ENCODE measurements around the gene CAP2.
"Not testable (repeated sequence)": the region's sequence is repeated elsewhere in the genome, so short reads cannot be mapped to it uniquely, and the experiment has no call there.

Gene CAP2

DNA sequence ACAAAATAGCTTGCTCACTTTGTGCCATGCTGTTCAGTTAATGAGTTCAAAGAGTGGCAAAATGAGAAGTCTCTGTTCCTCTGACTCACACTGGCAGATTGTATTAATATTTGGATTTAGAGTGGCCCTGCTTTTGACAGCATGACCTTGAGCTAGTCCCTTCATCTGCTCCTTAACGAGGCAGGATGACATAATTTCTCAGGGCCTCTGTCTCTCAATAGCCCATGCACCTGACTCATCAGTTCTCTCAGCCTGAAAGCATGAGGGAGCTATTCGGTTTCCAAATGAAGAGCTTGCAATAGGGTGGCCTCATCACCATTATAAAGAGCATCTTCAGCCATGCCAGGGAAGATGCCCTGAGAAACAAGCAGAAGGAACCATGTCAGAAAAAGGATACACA lies 38.2 kb downstream of the CAP2 start:
- Histone ChIP-seq H3K9ac (ENCODE audit: low read length in 5 of 5) (no peak overlapping the region), H3K36me3 (ENCODE audit: control insufficient read depth in 5 of 5, insufficient read depth in 5 of 5, low read length in 5 of 5) (peaks cover 3 to 18% (median 9%) of the 10 kb centered on the region in 5 donors), H3K27me3 (ENCODE audit: control insufficient read depth in 5 of 5, insufficient read depth in 4 of 5, low read length in 5 of 5) (no peaks in the 10 kb centered on the region), H3K27ac (ENCODE audit: low read depth, low read length) (no peak overlapping the region), H3K4me3 (ENCODE audit: low read depth in 1 of 5, low read length in 5 of 5) (no peak overlapping the region), H3K9me3 (ENCODE audit: control insufficient read depth in 5 of 5, low read length in 5 of 5) (no peaks in the 10 kb centered on the region), H3K4me1 (ENCODE audit: control insufficient read depth in 5 of 5, insufficient read depth in 5 of 5, low read length in 5 of 5) (no peaks in the 10 kb centered on the region)

DNA sequence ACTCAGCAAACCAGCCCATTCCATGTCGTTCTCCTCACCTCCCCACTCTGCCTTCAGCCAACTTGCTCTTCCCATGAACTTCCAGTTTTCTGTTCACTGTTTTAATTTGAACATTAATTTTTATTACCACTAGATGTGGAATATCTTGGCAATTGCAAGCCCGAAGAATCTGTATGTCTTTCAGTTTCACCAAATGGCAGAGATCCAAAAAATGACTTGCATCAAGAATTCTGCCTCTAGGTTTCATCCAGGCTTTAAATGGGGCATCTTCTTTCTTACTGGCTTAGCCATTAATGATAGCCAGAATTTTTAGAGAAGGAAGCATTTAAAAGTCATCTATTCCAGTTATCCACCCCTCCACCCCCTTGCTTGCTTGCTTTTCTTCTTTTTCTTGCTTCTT lies 39.0 kb downstream of the CAP2 start:
- H3K9me3 ChIP-seq (ENCODE audit: control insufficient read depth in 5 of 5, low read length in 5 of 5) = no peaks in the 10 kb centered on the region
- peaks cover 0 to 14% (median 10%) of the 10 kb centered on the region in 5 donors for H3K36me3 ChIP-seq (ENCODE audit: control insufficient read depth in 5 of 5, insufficient read depth in 5 of 5, low read length in 5 of 5)
- no peaks in the 10 kb centered on the region for H3K27me3 ChIP-seq (ENCODE audit: control insufficient read depth in 5 of 5, insufficient read depth in 4 of 5, low read length in 5 of 5)
- no peaks in the 10 kb centered on the region for H3K4me1 ChIP-seq (ENCODE audit: control insufficient read depth in 5 of 5, insufficient read depth in 5 of 5, low read length in 5 of 5)
- no peak overlapping the region for H3K4me3 ChIP-seq (ENCODE audit: low read depth in 1 of 5, low read length in 5 of 5)
- no peak overlapping the region for H3K9ac ChIP-seq (ENCODE audit: low read length in 5 of 5)
- H3K27ac ChIP-seq (ENCODE audit: low read depth, low read length) = no peak overlapping the region

DNA sequence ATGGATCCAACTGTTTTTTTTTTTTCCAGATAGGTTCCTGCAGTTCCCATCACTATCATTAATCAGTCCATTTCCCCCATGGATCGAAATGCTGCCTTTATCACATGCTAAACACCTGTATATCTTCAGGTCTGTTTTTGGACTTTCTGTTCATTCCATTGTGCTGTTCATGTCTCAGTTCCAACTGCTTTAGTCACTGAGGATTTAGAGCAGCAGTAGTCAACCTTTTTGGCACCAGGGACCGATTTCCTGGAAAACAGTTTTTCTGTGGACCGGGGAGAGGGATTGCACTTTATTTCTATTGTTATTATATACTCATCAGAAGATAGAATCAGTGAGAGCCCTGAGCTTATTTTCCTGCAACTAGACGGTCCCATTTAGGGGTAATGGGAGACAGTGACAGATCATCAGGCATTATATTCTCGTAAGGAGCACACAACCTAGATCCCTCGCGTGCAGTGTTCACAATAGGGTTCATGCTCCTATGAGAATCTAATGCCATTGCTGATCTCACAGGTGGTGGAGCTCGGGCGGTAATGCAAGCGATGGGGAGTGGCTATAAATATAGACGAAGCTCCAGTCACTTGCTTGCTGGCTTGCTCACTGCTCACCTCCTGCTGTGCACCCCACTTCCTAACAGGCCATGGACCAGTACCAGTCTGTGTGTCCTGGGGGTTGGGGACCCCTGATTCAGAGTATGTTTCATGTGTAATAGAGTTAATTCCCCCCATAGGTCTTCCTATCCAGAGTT lies 46.0 kb downstream of the CAP2 start:
- no peak overlapping the region for H3K9ac ChIP-seq (ENCODE audit: low read length in 5 of 5)
- no peak overlapping the region for H3K27ac ChIP-seq (ENCODE audit: low read depth, low read length)
- peaks cover 0 to 5% (median 0%) of the 10 kb centered on the region in 5 donors for H3K36me3 ChIP-seq (ENCODE audit: control insufficient read depth in 5 of 5, insufficient read depth in 5 of 5, low read length in 5 of 5)
- no peaks in the 10 kb centered on the region for H3K27me3 ChIP-seq (ENCODE audit: control insufficient read depth in 5 of 5, insufficient read depth in 4 of 5, low read length in 5 of 5)
- no peak overlapping the region for H3K4me3 ChIP-seq (ENCODE audit: low read depth in 1 of 5, low read length in 5 of 5)
- H3K9me3 ChIP-seq (ENCODE audit: control insufficient read depth in 5 of 5, low read length in 5 of 5) = no peaks in the 10 kb centered on the region
- H3K4me1 ChIP-seq (ENCODE audit: control insufficient read depth in 5 of 5, insufficient read depth in 5 of 5, low read length in 5 of 5) = no peaks in the 10 kb centered on the region

DNA sequence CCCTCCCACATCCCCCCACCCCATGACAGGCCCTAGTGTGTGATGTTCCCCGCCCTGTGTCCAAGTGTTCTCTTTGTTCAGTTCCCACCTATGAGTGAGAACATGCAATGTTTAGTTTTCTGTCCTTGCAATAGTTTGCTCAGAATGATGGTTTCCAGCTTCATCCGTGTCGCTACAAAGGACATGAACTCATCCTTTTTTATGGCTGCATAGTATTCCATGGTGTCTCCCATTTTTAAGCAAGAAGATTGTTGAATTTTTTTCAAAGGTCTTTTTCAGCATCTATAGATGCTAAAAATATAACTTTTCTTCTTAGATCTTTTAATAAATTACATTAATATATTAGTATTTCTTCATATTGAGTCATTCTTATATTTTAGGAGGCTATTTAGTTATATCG lies 47.4 kb downstream of the CAP2 start:
- H3K9ac ChIP-seq (ENCODE audit: low read length in 5 of 5); H3K4me1 ChIP-seq (ENCODE audit: control insufficient read depth in 5 of 5, insufficient read depth in 5 of 5, low read length in 5 of 5); H3K36me3 ChIP-seq (ENCODE audit: control insufficient read depth in 5 of 5, insufficient read depth in 5 of 5, low read length in 5 of 5); H3K27me3 ChIP-seq (ENCODE audit: control insufficient read depth in 5 of 5, insufficient read depth in 4 of 5, low read length in 5 of 5); H3K27ac ChIP-seq (ENCODE audit: low read depth, low read length); H3K4me3 ChIP-seq (ENCODE audit: low read depth in 1 of 5, low read length in 5 of 5); H3K9me3 ChIP-seq (ENCODE audit: control insufficient read depth in 5 of 5, low read length in 5 of 5): not testable (repeated sequence)

DNA sequence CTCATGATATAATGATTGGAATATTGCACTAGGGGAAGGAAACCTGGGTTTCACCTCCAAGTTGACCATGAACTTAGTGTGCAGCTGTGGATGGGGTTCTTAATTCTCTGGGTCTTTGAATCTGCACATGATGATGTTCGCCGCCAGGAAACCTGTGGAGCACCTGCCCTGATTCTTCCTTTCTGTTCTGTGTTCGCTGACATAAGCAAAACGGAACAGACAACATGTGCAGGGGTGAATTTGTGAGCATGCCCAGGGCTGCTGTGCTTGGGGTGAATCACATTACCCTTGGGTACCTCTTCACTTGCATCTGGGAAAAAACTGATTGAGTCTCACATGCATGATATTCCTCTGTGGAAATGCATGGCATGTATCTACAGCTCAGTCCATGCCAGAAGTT lies 48.8 kb downstream of the CAP2 start:
- no peaks in the 10 kb centered on the region for H3K9me3 ChIP-seq (ENCODE audit: control insufficient read depth in 5 of 5, low read length in 5 of 5)
- H3K36me3 ChIP-seq (ENCODE audit: control insufficient read depth in 5 of 5, insufficient read depth in 5 of 5, low read length in 5 of 5) = no peaks in the 10 kb centered on the region
- no peaks in the 10 kb centered on the region for H3K4me1 ChIP-seq (ENCODE audit: control insufficient read depth in 5 of 5, insufficient read depth in 5 of 5, low read length in 5 of 5)
- no peak overlapping the region for H3K27ac ChIP-seq (ENCODE audit: low read depth, low read length)
- no peak overlapping the region for H3K9ac ChIP-seq (ENCODE audit: low read length in 5 of 5)
- no peaks in the 10 kb centered on the region for H3K27me3 ChIP-seq (ENCODE audit: control insufficient read depth in 5 of 5, insufficient read depth in 4 of 5, low read length in 5 of 5)
- no peak overlapping the region for H3K4me3 ChIP-seq (ENCODE audit: low read depth in 1 of 5, low read length in 5 of 5)

DNA sequence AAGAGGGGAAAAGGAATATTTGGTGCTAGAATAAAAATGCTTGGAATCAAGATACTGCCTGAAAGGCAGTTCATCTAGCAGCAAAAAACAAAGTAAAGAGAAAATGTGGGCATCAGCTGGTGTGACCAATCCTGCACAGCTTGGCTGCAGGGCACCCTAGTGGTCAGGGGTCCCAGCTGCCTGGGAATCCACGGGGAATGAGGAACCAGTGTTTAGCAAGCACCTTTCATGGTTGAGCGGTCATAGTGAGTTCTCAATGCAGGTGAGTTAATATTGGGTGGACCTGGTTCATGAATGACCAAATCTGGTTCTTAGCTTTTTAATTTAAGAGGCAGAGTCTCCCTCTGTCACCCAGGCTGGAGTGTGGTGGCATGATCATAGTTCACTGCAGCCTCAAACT lies 53.3 kb downstream of the CAP2 start:
- Histone ChIP-seq H3K27ac (ENCODE audit: low read depth, low read length) (no peak overlapping the region), H3K27me3 (ENCODE audit: control insufficient read depth in 5 of 5, insufficient read depth in 4 of 5, low read length in 5 of 5) (no peaks in the 10 kb centered on the region), H3K4me3 (ENCODE audit: low read depth in 1 of 5, low read length in 5 of 5) (no peak overlapping the region), H3K4me1 (ENCODE audit: control insufficient read depth in 5 of 5, insufficient read depth in 5 of 5, low read length in 5 of 5) (no peaks in the 10 kb centered on the region), H3K9me3 (ENCODE audit: control insufficient read depth in 5 of 5, low read length in 5 of 5) (no peaks in the 10 kb centered on the region), H3K36me3 (ENCODE audit: control insufficient read depth in 5 of 5, insufficient read depth in 5 of 5, low read length in 5 of 5) (no peaks in the 10 kb centered on the region), H3K9ac (ENCODE audit: low read length in 5 of 5) (no peak overlapping the region)

DNA sequence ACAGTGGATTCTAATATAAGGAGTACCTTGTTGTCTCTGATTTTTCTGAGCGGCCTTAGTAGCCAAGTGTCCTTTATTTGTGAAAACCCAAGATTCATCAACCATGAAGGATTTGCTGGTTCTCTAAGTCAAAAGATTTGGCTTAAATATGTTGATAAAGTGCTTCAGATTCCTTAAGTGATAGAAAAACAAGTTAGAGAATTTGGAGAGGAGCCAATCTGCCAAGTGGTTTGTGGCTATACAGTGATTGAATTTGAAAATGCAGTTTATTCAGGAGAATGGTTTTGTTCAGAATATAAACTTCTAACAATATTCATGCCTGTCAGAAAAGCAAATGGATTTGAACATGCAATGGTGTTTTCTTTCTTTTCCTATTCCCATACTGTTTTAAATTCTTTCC lies 54.8 kb downstream of the CAP2 start:
- Histone ChIP-seq H3K9me3 (ENCODE audit: control insufficient read depth in 5 of 5, low read length in 5 of 5) (no peaks in the 10 kb centered on the region), H3K4me1 (ENCODE audit: control insufficient read depth in 5 of 5, insufficient read depth in 5 of 5, low read length in 5 of 5) (no peaks in the 10 kb centered on the region), H3K4me3 (ENCODE audit: low read depth in 1 of 5, low read length in 5 of 5) (no peak overlapping the region), H3K9ac (ENCODE audit: low read length in 5 of 5) (no peak overlapping the region), H3K27me3 (ENCODE audit: control insufficient read depth in 5 of 5, insufficient read depth in 4 of 5, low read length in 5 of 5) (no peaks in the 10 kb centered on the region), H3K27ac (ENCODE audit: low read depth, low read length) (no peak overlapping the region), H3K36me3 (ENCODE audit: control insufficient read depth in 5 of 5, insufficient read depth in 5 of 5, low read length in 5 of 5) (no peaks in the 10 kb centered on the region)

DNA sequence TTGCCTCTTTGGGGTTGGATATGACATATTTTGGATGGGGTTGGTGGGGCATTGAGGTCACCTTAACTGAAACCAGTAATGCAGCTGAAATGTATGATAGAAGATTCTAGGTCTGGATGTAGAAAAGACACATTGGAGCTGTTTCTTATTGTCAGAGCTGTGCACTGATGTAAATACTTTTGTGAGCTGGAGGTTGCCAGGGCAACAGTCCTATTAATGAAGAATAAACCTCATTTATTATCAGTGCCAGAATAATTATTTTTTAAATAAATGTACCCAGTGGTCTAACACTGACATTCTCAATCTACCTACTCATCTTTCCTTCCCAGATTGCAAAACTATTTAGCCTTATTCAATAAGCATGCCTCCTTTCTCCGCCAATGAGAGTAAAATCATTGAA lies 57.0 kb downstream of the CAP2 start:
- Histone ChIP-seq H3K4me1 (ENCODE audit: control insufficient read depth in 5 of 5, insufficient read depth in 5 of 5, low read length in 5 of 5) (peaks cover 0 to 14% (median 10%) of the 10 kb centered on the region in 5 donors), H3K36me3 (ENCODE audit: control insufficient read depth in 5 of 5, insufficient read depth in 5 of 5, low read length in 5 of 5) (no peaks in the 10 kb centered on the region), H3K9ac (ENCODE audit: low read length in 5 of 5) (no peak overlapping the region), H3K9me3 (ENCODE audit: control insufficient read depth in 5 of 5, low read length in 5 of 5) (no peaks in the 10 kb centered on the region), H3K4me3 (ENCODE audit: low read depth in 1 of 5, low read length in 5 of 5) (no peak overlapping the region), H3K27me3 (ENCODE audit: control insufficient read depth in 5 of 5, insufficient read depth in 4 of 5, low read length in 5 of 5) (no peaks in the 10 kb centered on the region), H3K27ac (ENCODE audit: low read depth, low read length) (no peak overlapping the region)

DNA sequence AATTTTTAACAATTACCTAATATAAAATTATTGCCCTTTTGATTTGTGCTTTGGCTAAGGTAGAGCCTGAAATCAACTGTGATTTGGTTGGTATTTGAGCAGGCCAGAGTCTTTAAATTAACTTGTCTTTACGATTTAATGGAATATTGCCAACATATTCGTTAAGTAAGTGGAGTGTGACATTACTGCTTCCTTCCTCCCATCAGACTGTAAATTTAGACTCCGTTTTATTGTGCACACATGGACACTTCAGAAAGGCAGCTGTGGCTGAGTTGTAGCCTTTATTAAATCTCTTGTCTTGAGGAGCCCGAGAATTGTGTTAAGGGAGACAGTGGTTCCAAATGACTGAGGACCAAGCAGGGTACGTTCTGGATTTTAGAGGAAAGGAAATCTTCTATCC lies 57.4 kb downstream of the CAP2 start:
- no peak overlapping the region for H3K27ac ChIP-seq (ENCODE audit: low read depth, low read length)
- no peak overlapping the region for H3K4me3 ChIP-seq (ENCODE audit: low read depth in 1 of 5, low read length in 5 of 5)
- no peaks in the 10 kb centered on the region for H3K27me3 ChIP-seq (ENCODE audit: control insufficient read depth in 5 of 5, insufficient read depth in 4 of 5, low read length in 5 of 5)
- H3K4me1 ChIP-seq (ENCODE audit: control insufficient read depth in 5 of 5, insufficient read depth in 5 of 5, low read length in 5 of 5) = peaks cover 0 to 14% (median 10%) of the 10 kb centered on the region in 5 donors
- H3K36me3 ChIP-seq (ENCODE audit: control insufficient read depth in 5 of 5, insufficient read depth in 5 of 5, low read length in 5 of 5) = no peaks in the 10 kb centered on the region
- no peak overlapping the region for H3K9ac ChIP-seq (ENCODE audit: low read length in 5 of 5)
- no peaks in the 10 kb centered on the region for H3K9me3 ChIP-seq (ENCODE audit: control insufficient read depth in 5 of 5, low read length in 5 of 5)

DNA sequence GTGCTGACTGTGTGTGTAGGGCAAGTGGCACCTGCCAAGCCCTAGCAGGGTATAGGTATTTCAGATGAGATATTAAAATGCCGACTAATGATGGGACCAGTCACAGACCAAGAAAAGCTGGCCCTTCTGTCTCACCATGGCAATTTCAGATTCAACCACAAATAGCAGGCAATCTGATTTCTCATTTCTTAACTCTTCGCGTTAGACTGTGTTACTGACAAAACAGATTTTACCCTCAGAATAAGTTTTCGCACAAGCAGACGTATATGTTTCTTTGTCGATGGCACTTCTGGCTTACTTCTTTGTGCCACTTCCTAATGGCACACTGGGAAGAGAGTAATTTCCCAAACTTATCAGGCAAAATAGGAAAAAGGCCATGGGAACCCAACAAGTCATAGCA lies 58.7 kb downstream of the CAP2 start:
- H3K4me3 ChIP-seq (ENCODE audit: low read depth in 1 of 5, low read length in 5 of 5) = no peak overlapping the region
- H3K9ac ChIP-seq (ENCODE audit: low read length in 5 of 5) = no peak overlapping the region
- no peaks in the 10 kb centered on the region for H3K27me3 ChIP-seq (ENCODE audit: control insufficient read depth in 5 of 5, insufficient read depth in 4 of 5, low read length in 5 of 5)
- no peak overlapping the region for H3K27ac ChIP-seq (ENCODE audit: low read depth, low read length)
- H3K9me3 ChIP-seq (ENCODE audit: control insufficient read depth in 5 of 5, low read length in 5 of 5) = no peaks in the 10 kb centered on the region
- H3K4me1 ChIP-seq (ENCODE audit: control insufficient read depth in 5 of 5, insufficient read depth in 5 of 5, low read length in 5 of 5) = peaks cover 0 to 23% (median 19%) of the 10 kb centered on the region in 5 donors
- no peaks in the 10 kb centered on the region for H3K36me3 ChIP-seq (ENCODE audit: control insufficient read depth in 5 of 5, insufficient read depth in 5 of 5, low read length in 5 of 5)
